Ovary (tissue), 9 donors: ENCODE data around the gene AOPEP. TPM values are rescaled to one million over a fixed set of nuclear protein-coding genes. Genes with fewer than 3 reads are reported as not detected.

Experiments used
- DNase-seq, 5 donors: peaks; one replicate each; pipeline ENCODE4 v3.0.0-alpha.2; 2019 to 2020
- H3K27ac ChIP-seq, 2 donors: fragments of 200-600 bp; one replicate each; pipeline versions ENCODE4 v1.5.1 to v1.8.0; 2019 to 2022
- H3K27me3 ChIP-seq: fragments of 200-600 bp; one replicate; pipeline ENCODE4 v1.8.0; 2022
- H3K36me3 ChIP-seq: fragments of 200-600 bp; sonication (generic); one replicate; pipeline ENCODE4 v1.5.1; 2019
- H3K4me1 ChIP-seq: one replicate; pipeline ENCODE4 v1.8.1; 2013; ENCODE audit warnings: mild to moderate bottlenecking, moderate library complexity; ENCODE audit not compliant: insufficient read depth
- H3K4me3 ChIP-seq: fragments of 200-600 bp; sonication (generic); one replicate; pipeline ENCODE4 v1.5.1; 2017
- H3K9me3 ChIP-seq, 2 donors: fragments of 200-600 bp in 1 of 2; sonication (generic) in 1 of 2; one replicate each; pipeline versions ENCODE4 v1.5.1 to v1.8.1; 2013 to 2019; ENCODE audit warnings: mild to moderate bottlenecking in 1 of 2, moderate library complexity in 1 of 2
- EP300 ChIP-seq: sonication (generic); formaldehyde crosslinking; IDR thresholded peaks from one replicate; pipeline ENCODE4 v1.6.1; 2017; ENCODE audit warnings: antibody characterized with exemption
- POLR2A ChIP-seq: fragments of 450-650 bp; IDR thresholded peaks from one replicate; pipeline ENCODE4 v1.6.1; 2017; ENCODE audit warnings: antibody characterized with exemption, mild to moderate bottlenecking, moderate library complexity
- WGBS, 3 donors: extraction: QIAGEN DNeasy Blood & Tissue Kit in 1 of 3; methylation state at CpG; one replicate each; pipeline versions ENCODE4 v1.1.5 to v1.1.7; 2013 to 2017; 5-methylcytosine and 5-hydroxymethylcytosine counted together
- intact Hi-C, 4 donors: fragments of 100-400 bp; cut with DNase I; formaldehyde crosslinking; loops; one replicate each; pipeline versions ENCODE4 v1.11.0 to v1.15.1; 2022 to 2023
- polyA plus RNA-seq, 2 donors: library from polyadenylated mRNA; stranded (reverse); fragments of 200-250 nt in 1 of 2; fragments of 350-450 nt in 1 of 2; fragmentation: Illumina TruSeq in 1 of 2; extraction: RNeasy Lipid Tissue Mini Kit (QIAGEN cat#74804) in 1 of 2; gene quantifications; one replicate each; pipeline ENCODE4 v1.2.3, GENCODE V29; 2013 to 2014
- total RNA-seq, 7 donors: library from RNA; depleted of rRNA in 2 of 7; stranded (reverse); fragments of >200 nt in 2 of 7; fragmentation: NEBNext Ultra II Directional in 3 of 7; extraction: Animal tissue kit (Norgen Biotek cat#: 25700) in 3 of 7; gene quantifications; one replicate each; pipeline versions ENCODE4 v1.1.0 to v1.2.4, GENCODE V29; 2016 to 2023
- TF ChIP-seq, protein P1 (sequence below), 3 donors: fragments of 450-650 bp in 2 of 3; fragments of 200-600 bp in 1 of 3; IDR thresholded peaks; one replicate each; pipeline versions ENCODE4 v1.5.1 to v1.8.0; 2016 to 2022; ENCODE audit warnings: antibody characterized with exemption in 3 of 3, mild to moderate bottlenecking in 1 of 3
- donor health status: DM: no; HTN: no; CAD: no; lungs with moderate emphysema.
- donor health status: DM: no; HTN: no; CAD: no.
- donor health status: Bipolar disorder and iron deficiency.
- donor health status: DM: yes; HTN: yes; CAD: no.
- donor health status: DM: no; HTN: no; CAD: no.
- donor health status: DM: yes; HTN: yes; CAD: no.

AOPEP gene
- total and polyA plus RNA-seq, 9 donors: 40.0 to 141 (median 82.1) TPM

- DNase-seq: no peak
- WGBS, 3 donors: 71 to 72% (median 72%) methylated on average over 4 of the region's 4 CpGs
- H3K27ac ChIP-seq: no peak overlapping the region
- intact Hi-C loops: no loop called here
- no peaks in the 10 kb centered on the region for H3K4me1 ChIP-seq
- no peak for TF ChIP-seq POLR2A
- no peak for TF ChIP-seq EP300
- TF ChIP-seq, protein P1, sequence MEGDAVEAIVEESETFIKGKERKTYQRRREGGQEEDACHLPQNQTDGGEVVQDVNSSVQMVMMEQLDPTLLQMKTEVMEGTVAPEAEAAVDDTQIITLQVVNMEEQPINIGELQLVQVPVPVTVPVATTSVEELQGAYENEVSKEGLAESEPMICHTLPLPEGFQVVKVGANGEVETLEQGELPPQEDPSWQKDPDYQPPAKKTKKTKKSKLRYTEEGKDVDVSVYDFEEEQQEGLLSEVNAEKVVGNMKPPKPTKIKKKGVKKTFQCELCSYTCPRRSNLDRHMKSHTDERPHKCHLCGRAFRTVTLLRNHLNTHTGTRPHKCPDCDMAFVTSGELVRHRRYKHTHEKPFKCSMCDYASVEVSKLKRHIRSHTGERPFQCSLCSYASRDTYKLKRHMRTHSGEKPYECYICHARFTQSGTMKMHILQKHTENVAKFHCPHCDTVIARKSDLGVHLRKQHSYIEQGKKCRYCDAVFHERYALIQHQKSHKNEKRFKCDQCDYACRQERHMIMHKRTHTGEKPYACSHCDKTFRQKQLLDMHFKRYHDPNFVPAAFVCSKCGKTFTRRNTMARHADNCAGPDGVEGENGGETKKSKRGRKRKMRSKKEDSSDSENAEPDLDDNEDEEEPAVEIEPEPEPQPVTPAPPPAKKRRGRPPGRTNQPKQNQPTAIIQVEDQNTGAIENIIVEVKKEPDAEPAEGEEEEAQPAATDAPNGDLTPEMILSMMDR (IDR thresholded peaks at IDR 0.05): no peak
- no peaks in the 10 kb centered on the region for H3K27me3 ChIP-seq
- no peaks in the 10 kb centered on the region for H3K9me3 ChIP-seq
- H3K4me3 ChIP-seq: no peak overlapping the region
- H3K36me3 ChIP-seq: no peaks in the 10 kb centered on the region
Measured at GRCh38 chr9:94714494-94714893, 12.0 kb upstream of the AOPEP start.

- Histone ChIP-seq H3K36me3 (no peaks in the 10 kb centered on the region), H3K27ac (no peak overlapping the region), H3K9me3 (no peaks in the 10 kb centered on the region), H3K4me1 (no peaks in the 10 kb centered on the region), H3K27me3 (no peaks in the 10 kb centered on the region), H3K4me3 (no peak overlapping the region)
- TF ChIP-seq, protein P1 (IDR thresholded peaks at IDR 0.05): no peak
- TF ChIP-seq EP300 (no peak), POLR2A (no peak)
- intact Hi-C loops: no loop called here
- WGBS, 3 donors: 52 to 61% (median 59%) methylated on average over 3 of the region's 3 CpGs
- no peak for DNase-seq
Measured at GRCh38 chr9:94717761-94718160, 8.7 kb upstream of the AOPEP start.

DNA sequence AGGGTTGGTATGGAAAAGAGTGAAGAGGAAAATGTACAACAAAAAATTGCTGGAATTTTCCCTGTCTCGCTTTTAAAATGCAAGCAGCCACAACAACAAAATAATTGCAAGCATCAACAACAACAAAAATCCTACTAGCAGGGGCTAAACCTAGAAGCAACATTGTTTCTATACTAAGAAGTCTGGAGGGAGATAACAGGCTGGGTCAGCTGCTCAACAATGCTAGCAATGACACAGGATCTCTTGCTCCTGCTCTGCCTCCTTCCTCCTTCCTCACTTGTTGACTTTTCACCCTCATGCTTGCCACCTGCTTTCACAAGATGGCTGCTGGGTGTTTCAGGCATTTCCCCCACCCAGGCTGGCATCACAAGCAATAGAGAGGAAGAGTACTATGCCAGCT lies 7.6 kb upstream of the AOPEP start:
- intact Hi-C loops: no loop called here
- H3K4me3 ChIP-seq: no peak overlapping the region
- H3K27ac ChIP-seq: no peak overlapping the region
- H3K9me3 ChIP-seq: no peaks in the 10 kb centered on the region
- no peaks in the 10 kb centered on the region for H3K27me3 ChIP-seq
- DNase-seq: no peak
- WGBS, 3 donors: 47 to 71% (median 49%) methylated on average over 1 of the region's 1 CpG
- no peak for TF ChIP-seq POLR2A
- TF ChIP-seq, protein P1 (IDR thresholded peaks at IDR 0.05): no peak
- no peak for TF ChIP-seq EP300
- H3K4me1 ChIP-seq: no peaks in the 10 kb centered on the region
- H3K36me3 ChIP-seq: no peaks in the 10 kb centered on the region

GRCh38 chr9:94719878-94720277 lies 6.6 kb upstream of the AOPEP start:
- no peak overlapping the region for H3K27ac ChIP-seq
- H3K27me3 ChIP-seq: no peaks in the 10 kb centered on the region
- no peaks in the 10 kb centered on the region for H3K9me3 ChIP-seq
- 85 to 93% (median 92%) methylated on average over 4 of the region's 4 CpGs for WGBS, 3 donors
- intact Hi-C loops: no loop called here
- H3K4me3 ChIP-seq: no peak overlapping the region
- TF ChIP-seq EP300 (no peak), POLR2A (no peak)
- TF ChIP-seq, protein P1 (IDR thresholded peaks at IDR 0.05): no peak
- no peaks in the 10 kb centered on the region for H3K36me3 ChIP-seq
- H3K4me1 ChIP-seq: no peaks in the 10 kb centered on the region
- DNase-seq: no peak
